ENCODE results near the gene REL. TPM values are rescaled to one million over a fixed set of nuclear protein-coding genes. Genes with fewer than 3 reads are reported as not detected.

REL gene
- total and polyA plus RNA-seq, 2 of the 4 experiments (the other 2 are of a cell fraction): 1.3 to 4.3 TPM

GRCh38 chr2:60960706-60961105, 79.3 kb downstream of the REL start:
- TF ChIP-seq CEBPB (IDR thresholded peaks at IDR 0.05; ENCODE audit: low read depth, low read length): no peak
- TF ChIP-seq CHD1 (IDR thresholded peaks at IDR 0.05; ENCODE audit: low read depth, low read length): no peak
- TF ChIP-seq ELK1 (IDR thresholded peaks at IDR 0.05; ENCODE audit: borderline replicate concordance, low read depth, low read length): no peak
- TF ChIP-seq FOS (IDR thresholded peaks at IDR 0.05; ENCODE audit: low read depth, low read length): no peak
- no peak for TF ChIP-seq RAD21 (IDR thresholded peaks at IDR 0.05; ENCODE audit: low read length)
- TF ChIP-seq MAZ (IDR thresholded peaks at IDR 0.05; ENCODE audit: borderline replicate concordance, low read depth, low read length): no peak
- TF ChIP-seq MAFK (IDR thresholded peaks at IDR 0.05; ENCODE audit: low read depth, low read length): no peak
- no peak for TF ChIP-seq POLR2A (IDR thresholded peaks at IDR 0.05; ENCODE audit: low read depth, low read length)
- TF ChIP-seq BHLHE40 (IDR thresholded peaks at IDR 0.05; ENCODE audit: low read depth, low read length): no peak
- no peak for TF ChIP-seq USF2 (IDR thresholded peaks at IDR 0.05; ENCODE audit: low read depth, low read length)
- no peak for TF ChIP-seq SMC3 (IDR thresholded peaks at IDR 0.05; ENCODE audit: low read depth, low read length)
- TF ChIP-seq RCOR1 (IDR thresholded peaks at IDR 0.05; ENCODE audit: insufficient replicate concordance, low read length): no peak
- no peak for TF ChIP-seq MXI1 (IDR thresholded peaks at IDR 0.05; ENCODE audit: borderline replicate concordance, low read depth, low read length)
- TF ChIP-seq RFX5 (IDR thresholded peaks at IDR 0.05; ENCODE audit: low read depth, low read length): no peak
- no peak for TF ChIP-seq NFE2L2 (IDR thresholded peaks at IDR 0.05; ENCODE audit: low read depth, low read length)
- CTCF ChIA-PET: interaction anchor here (0.6 kb wide), 1 partner anchor 864 kb away, joined by 6 read pairs; no protein-coding TSS in a partner anchor
- POLR2A ChIA-PET (ENCODE audit: unreplicated experiment): no interaction called here

More at GRCh38 chr2:60960706-60961105, 79.3 kb downstream of the REL start:
- Histone ChIP-seq H2BK120ac (ENCODE audit: low read depth, low read length) (no peak overlapping the region), H2AK5ac (ENCODE audit: low read depth, low read length) (no peak overlapping the region), H3K18ac (ENCODE audit: low read depth, low read length) (no peak overlapping the region), H3K9me1 (ENCODE audit: insufficient read depth, low read length) (peaks cover 5% of the 10 kb centered on the region; the same call in 1 of the 2 replicates), H2BK15ac (ENCODE audit: low read depth, low read length) (no peak overlapping the region), H3K14ac (replicated peaks; ENCODE audit: low read depth, low read length) (no peak overlapping the region), H2AFZ (replicated peaks; ENCODE audit: low read length, poor library complexity) (no peak overlapping the region), H3K56ac (ENCODE audit: extremely low read depth, insufficient read depth, low read length) (no peak overlapping the region), H3K27me3 (ENCODE audit: control insufficient read depth, insufficient read depth, low read length) (no peaks in the 10 kb centered on the region), H2BK20ac (ENCODE audit: low read depth, low read length) (no peak overlapping the region), H2AK9ac (replicated peaks; ENCODE audit: low read depth, low read length, poor library complexity) (no peak overlapping the region), H3K4me1 (ENCODE audit: control insufficient read depth, insufficient read depth, low read length) (peaks cover 1% of the 10 kb centered on the region; the same call in 1 of the 2 replicates), H3K79me1 (ENCODE audit: low read depth in 1 of 2, low read length in 2 of 2) (no peaks in the 10 kb centered on the region), H3K23ac (ENCODE audit: low read depth, low read length) (no peak overlapping the region), H3K27ac (ENCODE audit: insufficient read depth, low read length) (no peak overlapping the region), H3K9me3 (ENCODE audit: control insufficient read depth, insufficient read depth, low read length) (no peaks in the 10 kb centered on the region), H3K4me2 (ENCODE audit: low read depth, low read length) (no peak overlapping the region), H4K20me1 (ENCODE audit: insufficient read depth, low read length) (no peaks in the 10 kb centered on the region), H4K8ac (ENCODE audit: low read depth in 2 of 2, low read length in 2 of 2) (no peak overlapping the region), H4K91ac (ENCODE audit: insufficient read depth, low read depth, low read length) (no peak overlapping the region), H2BK5ac (ENCODE audit: low read depth, low read length, poor library complexity, severe bottlenecking) (no peak overlapping the region), H3K4me3 (ENCODE audit: insufficient read depth, low read depth, low read length) (no peak overlapping the region), H3K36me3 (ENCODE audit: control insufficient read depth, insufficient read depth, low read length) (no peaks in the 10 kb centered on the region), H3K9ac (ENCODE audit: low read depth, low read length) (no peak overlapping the region), H4K5ac (ENCODE audit: low read depth, low read length) (no peak overlapping the region), H3K4ac (ENCODE audit: low read depth, low read length) (no peak overlapping the region)
- DNase-seq: no peak
- intact Hi-C loops (cut with micrococcal nuclease) (no loop called here), dilution Hi-C loops (cut with HindIII; ENCODE audit: low sequenced_read_pairs, unreplicated experiment) (no loop called here), in situ Hi-C loops (cut with MboI; ENCODE audit: low sequenced_read_pairs) (no loop called here)
- ATAC-seq (ENCODE audit: low read depth): no peak
- WGBS, 2 experiments (ENCODE audit: extremely low coverage in 2 of 2, insufficient read length in 1 of 2): no CpG with 5 or more reads among the region's 1 CpG
- BruUV-seq (replicated peaks): no TSS peak

Measured in IMR-90 (cell line).